Glomerular visceral epithelial cell (primary cell): ENCODE results near the gene FOXO3.
"Not testable (repeated sequence)": the region's sequence is repeated elsewhere in the genome, so short reads cannot be mapped to it uniquely, and the experiment has no call there.

Experiments used
- DNase-seq: peaks from one replicate; pipeline ENCODE4 v3.0.0-alpha.2; 2016; ENCODE audit errors: extremely low spot score

The FOXO3 gene

GRCh38 chr6:108555399-108556052, 5.2 kb upstream of the FOXO3 start:
- DNase-seq = no peak

GRCh38 chr6:108556250-108556649, 4.5 kb upstream of the FOXO3 start:
- DNase-seq = no peak

GRCh38 chr6:108556866-108557493, 3.7 kb upstream of the FOXO3 start:
- DNase-seq = no peak

GRCh38 chr6:108557494-108558371, 3.0 kb upstream of the FOXO3 start:
- peak; percentile 75 for DNase-seq

- DNase-seq = peak; percentile 99
Observed at GRCh38 chr6:108558372-108559096, 2.2 kb upstream of the FOXO3 start.

GRCh38 chr6:108559097-108559883, 1.4 kb upstream of the FOXO3 start:
- DNase-seq = peak; percentile 93

- DNase-seq = peak; percentile 78
Observed at GRCh38 chr6:108559884-108560462, 744 bp upstream of the FOXO3 start.

GRCh38 chr6:108561309-108561647, 561 bp downstream of the FOXO3 start:
- not testable (repeated sequence) for DNase-seq

- DNase-seq = peak; percentile 41
Observed at GRCh38 chr6:108561742-108562502, 1.2 kb downstream of the FOXO3 start.

GRCh38 chr6:108562503-108562993, 1.8 kb downstream of the FOXO3 start:
- peak; percentile 86 for DNase-seq

- no peak for DNase-seq
Observed at GRCh38 chr6:108563292-108563691, 2.6 kb downstream of the FOXO3 start.

GRCh38 chr6:108564178-108564577, 3.5 kb downstream of the FOXO3 start:
- DNase-seq = peak; percentile 89

- DNase-seq = no peak
Observed at GRCh38 chr6:108565091-108565766, 4.5 kb downstream of the FOXO3 start.

- no peak for DNase-seq
Observed at GRCh38 chr6:108565893-108566292, 5.2 kb downstream of the FOXO3 start.

- DNase-seq = no peak
Observed at GRCh38 chr6:108566406-108566805, 5.7 kb downstream of the FOXO3 start.

- no peak for DNase-seq
Observed at GRCh38 chr6:108568101-108568500, 7.4 kb downstream of the FOXO3 start.

GRCh38 chr6:108568551-108569305, 8.0 kb downstream of the FOXO3 start:
- DNase-seq = no peak

- no peak for DNase-seq
Observed at GRCh38 chr6:108570517-108570916, 9.8 kb downstream of the FOXO3 start.
